Neural progenitor cell (in vitro differentiated cells): Measurements from ENCODE around the gene FBXO15. TPM values are rescaled to one million over a fixed set of nuclear protein-coding genes. Genes with fewer than 3 reads are reported as not detected.

Experiments used
- DNase-seq: peaks from one replicate; pipeline ENCODE4 v3.0.0-alpha.2; 2016; ENCODE audit warnings: low spot score
- H2AFZ ChIP-seq: fragments of 200-600 bp; sonication (generic); replicated peaks from 2 replicates; pipeline ENCODE4 v1.6.1; 2016; ENCODE audit warnings: antibody characterized with exemption
- H3F3A ChIP-seq: fragments of 200-600 bp; sonication (generic); 2 replicates; pipeline ENCODE4 v1.6.1; 2016; ENCODE audit warnings: antibody characterized with exemption, low read depth
- H3K27ac ChIP-seq: fragments of 200-600 bp; sonication (generic); 2 replicates; pipeline ENCODE4 v1.5.1; 2016; ENCODE audit warnings: mild to moderate bottlenecking
- H3K27me3 ChIP-seq: fragments of 200-600 bp; sonication (generic); 2 replicates; pipeline ENCODE4 v1.6.1; 2016; ENCODE audit warnings: mild to moderate bottlenecking, moderate library complexity
- H3K36me3 ChIP-seq: fragments of 200-600 bp; sonication (generic); 2 replicates; pipeline ENCODE4 v1.5.1; 2016
- H3K4me1 ChIP-seq: fragments of 200-600 bp; sonication (generic); 2 replicates; pipeline ENCODE4 v1.6.1; 2016; ENCODE audit warnings: mixed run types
- H3K4me2 ChIP-seq: fragments of 200-600 bp; sonication (generic); 2 replicates; pipeline ENCODE4 v1.6.1; 2016
- H3K4me3 ChIP-seq: fragments of 200-600 bp; sonication (generic); 2 replicates; pipeline ENCODE4 v1.5.1; 2016
- H3K79me2 ChIP-seq: fragments of 200-600 bp; sonication (generic); 2 replicates; pipeline ENCODE4 v1.6.1; 2016; ENCODE audit warnings: low read depth
- H3K9ac ChIP-seq: fragments of 200-600 bp; sonication (generic); 2 replicates; pipeline ENCODE4 v1.6.1; 2016
- H3K9me3 ChIP-seq: fragments of 200-600 bp; sonication (generic); 2 replicates; pipeline ENCODE4 v1.5.1; 2016; ENCODE audit warnings: low read depth
- H4K20me1 ChIP-seq: fragments of 200-600 bp; sonication (generic); 2 replicates; pipeline ENCODE4 v1.6.1; 2016; ENCODE audit warnings: low read depth
- H3K27ac Mint-ChIP-seq: 3 replicates; pipeline ENCODE4 v1.8.0; 2021; ENCODE audit warnings: mixed read lengths
- H3K27me3 Mint-ChIP-seq: 2 replicates; pipeline ENCODE4 v1.8.0; 2022; ENCODE audit warnings: low read depth, mild to moderate bottlenecking, inconsistent platforms, moderate library complexity, mixed read lengths; ENCODE audit not compliant: insufficient read depth
- H3K36me3 Mint-ChIP-seq: 3 replicates; pipeline ENCODE4 v1.8.0; 2021; ENCODE audit warnings: mixed read lengths
- H3K4me1 Mint-ChIP-seq: 3 replicates; pipeline ENCODE4 v1.8.0; 2021; ENCODE audit warnings: mixed read lengths
- H3K4me3 Mint-ChIP-seq: 3 replicates; pipeline ENCODE4 v1.8.0; 2021; ENCODE audit warnings: mild to moderate bottlenecking, moderate library complexity, mixed read lengths
- H3K9me3 Mint-ChIP-seq: 3 replicates; pipeline ENCODE4 v1.8.0; 2020; ENCODE audit warnings: mixed read lengths
- EZH2 ChIP-seq: fragments of 200-600 bp; sonication (generic); IDR thresholded peaks from 2 replicates; pipeline ENCODE4 v1.6.1; 2017; ENCODE audit warnings: antibody characterized with exemption, mild to moderate bottlenecking, moderate library complexity
- EZH2phosphoT487 ChIP-seq: fragments of 200-600 bp; sonication (generic); IDR thresholded peaks from 2 replicates; pipeline ENCODE4 v1.6.1; 2017; ENCODE audit warnings: antibody characterized with exemption
- total RNA-seq: library from RNA; depleted of rRNA; stranded (reverse); fragments of >200 nt; gene quantifications from 2 replicates; pipeline ENCODE4 v1.2.3, GENCODE V29; 2015; ENCODE audit warnings: low replicate concordance
- TF ChIP-seq, protein P1 (sequence below): fragments of 200-600 bp; sonication (generic); IDR thresholded peaks from 2 replicates; pipeline ENCODE4 v1.5.1; 2017; ENCODE audit warnings: antibody characterized with exemption, mild to moderate bottlenecking

Gene FBXO15
- total RNA-seq, 1 donor from 2014 or later = 2.2 TPM

DNA sequence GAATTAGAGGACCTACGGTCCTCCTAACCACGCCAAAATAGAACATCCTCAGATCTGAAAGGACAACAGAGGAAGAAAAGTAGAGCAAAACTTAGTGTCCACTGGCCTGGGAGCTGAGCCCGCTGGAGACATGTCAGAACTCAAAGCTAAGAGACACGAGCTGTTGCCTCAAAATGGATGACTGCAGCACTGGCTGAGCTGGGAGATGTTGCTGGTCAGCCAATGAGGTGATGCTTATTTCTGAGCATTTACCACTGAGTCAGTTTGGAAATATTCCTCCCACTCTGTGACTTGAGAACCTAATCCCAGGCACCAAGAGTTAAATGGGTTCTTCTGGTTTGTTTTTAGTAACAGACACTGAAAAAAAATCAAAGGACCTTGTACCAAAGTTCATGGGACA, 32.6 kb downstream of the FBXO15 start:
- no peaks in the 10 kb centered on the region for H3K9me3 ChIP-seq
- H3K4me2 ChIP-seq = no peak overlapping the region
- H3F3A ChIP-seq = peaks cover 4% of the 10 kb centered on the region
- H3K9me3 Mint-ChIP-seq = peaks cover 12% of the 10 kb centered on the region
- no peak overlapping the region for H3K27ac ChIP-seq
- no peaks in the 10 kb centered on the region for H4K20me1 ChIP-seq
- H3K79me2 ChIP-seq = no peaks in the 10 kb centered on the region
- TF ChIP-seq, protein P1, sequence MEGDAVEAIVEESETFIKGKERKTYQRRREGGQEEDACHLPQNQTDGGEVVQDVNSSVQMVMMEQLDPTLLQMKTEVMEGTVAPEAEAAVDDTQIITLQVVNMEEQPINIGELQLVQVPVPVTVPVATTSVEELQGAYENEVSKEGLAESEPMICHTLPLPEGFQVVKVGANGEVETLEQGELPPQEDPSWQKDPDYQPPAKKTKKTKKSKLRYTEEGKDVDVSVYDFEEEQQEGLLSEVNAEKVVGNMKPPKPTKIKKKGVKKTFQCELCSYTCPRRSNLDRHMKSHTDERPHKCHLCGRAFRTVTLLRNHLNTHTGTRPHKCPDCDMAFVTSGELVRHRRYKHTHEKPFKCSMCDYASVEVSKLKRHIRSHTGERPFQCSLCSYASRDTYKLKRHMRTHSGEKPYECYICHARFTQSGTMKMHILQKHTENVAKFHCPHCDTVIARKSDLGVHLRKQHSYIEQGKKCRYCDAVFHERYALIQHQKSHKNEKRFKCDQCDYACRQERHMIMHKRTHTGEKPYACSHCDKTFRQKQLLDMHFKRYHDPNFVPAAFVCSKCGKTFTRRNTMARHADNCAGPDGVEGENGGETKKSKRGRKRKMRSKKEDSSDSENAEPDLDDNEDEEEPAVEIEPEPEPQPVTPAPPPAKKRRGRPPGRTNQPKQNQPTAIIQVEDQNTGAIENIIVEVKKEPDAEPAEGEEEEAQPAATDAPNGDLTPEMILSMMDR = no peak
- TF ChIP-seq EZH2phosphoT487 = no peak
- TF ChIP-seq EZH2 = no peak
- no peak for DNase-seq
- peaks cover 5% of the 10 kb centered on the region for H3K36me3 Mint-ChIP-seq
- no peaks in the 10 kb centered on the region for H3K27me3 ChIP-seq
- H3K27ac Mint-ChIP-seq = no peak overlapping the region
- H3K4me3 Mint-ChIP-seq = no peak overlapping the region
- H3K27me3 Mint-ChIP-seq = no peaks in the 10 kb centered on the region
- H3K4me1 ChIP-seq = peaks cover 18% of the 10 kb centered on the region
- H3K4me3 ChIP-seq = no peak overlapping the region
- H3K4me1 Mint-ChIP-seq = peaks cover 21% of the 10 kb centered on the region
- no peaks in the 10 kb centered on the region for H3K36me3 ChIP-seq
- H2AFZ ChIP-seq = peak overlapping the region; percentile 70
- no peak overlapping the region for H3K9ac ChIP-seq

DNA sequence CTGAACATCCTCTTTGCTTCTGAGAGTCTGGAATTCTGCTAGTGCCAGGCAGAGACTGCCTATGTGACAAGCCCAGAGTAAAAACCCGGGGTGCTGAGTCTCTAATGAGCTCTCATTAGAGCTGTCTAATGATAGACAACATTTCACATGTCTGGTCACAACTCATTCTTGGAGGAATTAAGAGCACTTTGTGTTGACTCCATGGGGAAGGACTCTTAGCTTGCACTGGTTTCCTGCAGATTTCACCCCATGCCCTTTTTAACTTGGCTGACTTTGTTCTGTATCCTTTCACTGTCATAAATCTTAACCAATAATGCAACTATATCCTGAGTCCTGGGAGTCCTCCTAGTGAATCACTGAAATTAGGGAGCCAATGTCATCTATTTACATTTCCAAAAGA, 33.5 kb downstream of the FBXO15 start:
- no peaks in the 10 kb centered on the region for H3K79me2 ChIP-seq
- H3K36me3 Mint-ChIP-seq = peaks cover 5% of the 10 kb centered on the region
- TF ChIP-seq EZH2 (no peak), EZH2phosphoT487 (no peak)
- TF ChIP-seq, protein P1 = no peak
- peaks cover 18% of the 10 kb centered on the region for H3K4me1 ChIP-seq
- H4K20me1 ChIP-seq = no peaks in the 10 kb centered on the region
- no peak overlapping the region for H3K9ac ChIP-seq
- H3K27me3 ChIP-seq = no peaks in the 10 kb centered on the region
- peaks cover 16% of the 10 kb centered on the region for H3K9me3 Mint-ChIP-seq
- H3K27ac ChIP-seq = no peak overlapping the region
- H3K9me3 ChIP-seq = no peaks in the 10 kb centered on the region
- no peak overlapping the region for H3K4me3 ChIP-seq
- H3K4me1 Mint-ChIP-seq = peaks cover 21% of the 10 kb centered on the region
- H3K4me2 ChIP-seq = peak overlapping the region; percentile 39
- H3K4me3 Mint-ChIP-seq = no peak overlapping the region
- no peaks in the 10 kb centered on the region for H3K36me3 ChIP-seq
- H3K27me3 Mint-ChIP-seq = no peaks in the 10 kb centered on the region
- peaks cover 4% of the 10 kb centered on the region for H3F3A ChIP-seq
- peak; percentile 45 for DNase-seq
- no peak overlapping the region for H3K27ac Mint-ChIP-seq
- no peak overlapping the region for H2AFZ ChIP-seq

DNA sequence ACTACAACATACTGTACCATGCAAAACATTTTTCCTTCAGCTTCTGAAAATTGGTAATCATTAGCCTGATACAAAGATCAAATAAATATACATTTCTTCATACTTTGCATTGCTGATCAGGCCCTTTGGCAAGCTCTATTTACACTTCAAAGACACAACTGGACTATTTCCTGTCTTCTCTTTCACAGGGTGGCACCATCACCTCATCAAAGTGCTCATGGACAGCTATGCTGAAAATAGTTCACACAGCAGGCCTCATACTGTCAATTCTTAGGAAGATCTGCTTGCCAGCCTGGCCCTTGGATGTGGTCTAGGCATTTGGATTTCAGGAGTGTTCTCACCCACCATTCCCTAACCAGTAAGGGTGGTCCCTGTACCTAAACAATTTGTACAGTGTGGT, 33.9 kb downstream of the FBXO15 start:
- Histone ChIP-seq H3K79me2 (no peaks in the 10 kb centered on the region), H4K20me1 (no peaks in the 10 kb centered on the region), H3K27ac (no peak overlapping the region), H3F3A (peaks cover 4% of the 10 kb centered on the region), H2AFZ (no peak overlapping the region), H3K27me3 (no peaks in the 10 kb centered on the region), H3K9me3 (no peaks in the 10 kb centered on the region), H3K4me2 (peak overlapping the region; percentile 39), H3K36me3 (no peaks in the 10 kb centered on the region), H3K4me1 (peaks cover 18% of the 10 kb centered on the region), H3K4me3 (no peak overlapping the region), H3K9ac (no peak overlapping the region)
- H3K4me3 Mint-ChIP-seq = no peak overlapping the region
- DNase-seq = no peak
- H3K36me3 Mint-ChIP-seq = peaks cover 5% of the 10 kb centered on the region
- TF ChIP-seq, protein P1 = no peak
- TF ChIP-seq EZH2 = no peak
- no peak for TF ChIP-seq EZH2phosphoT487
- peaks cover 21% of the 10 kb centered on the region for H3K4me1 Mint-ChIP-seq
- peaks cover 19% of the 10 kb centered on the region for H3K9me3 Mint-ChIP-seq
- no peaks in the 10 kb centered on the region for H3K27me3 Mint-ChIP-seq
- H3K27ac Mint-ChIP-seq = no peak overlapping the region
